Measurements from ENCODE around the gene CCDC63. TPM values are rescaled to one million over a fixed set of nuclear protein-coding genes. Genes with fewer than 3 reads are reported as not detected.

Gene CCDC63
- total RNA-seq, 3 donors from 2014 or later, result not detected

- no peaks in the 10 kb centered on the region for H3K9me3 ChIP-seq
- no peaks in the 10 kb centered on the region for H3K36me3 ChIP-seq
- intact Hi-C loops (cut with DNase I; ENCODE audit: low total_unique reads), result no loop called here
- no peak overlapping the region for H3K4me3 ChIP-seq
- peaks cover 0 to 4% of the 10 kb centered on the region in 2 donors for H3K27me3 ChIP-seq
- H3K27ac ChIP-seq, result no peak overlapping the region
- TF ChIP-seq POLR2AphosphoS5 (IDR thresholded peaks at IDR 0.05), result no peak
- TF ChIP-seq CTCF (IDR thresholded peaks at IDR 0.05), result no peak
- TF ChIP-seq POLR2A (IDR thresholded peaks at IDR 0.05), result no peak
- H3K4me1 ChIP-seq, result no peaks in the 10 kb centered on the region
- DNase-seq (ENCODE audit: low spot score in 2 of 2), result no peak
Observed at GRCh38 chr12:110906985-110907384, 60.2 kb downstream of the CCDC63 start.

GRCh38 chr12:110907583-110907982 lies 60.8 kb downstream of the CCDC63 start:
- Histone ChIP-seq H3K4me3 (no peak overlapping the region), H3K4me1 (no peaks in the 10 kb centered on the region), H3K9me3 (no peaks in the 10 kb centered on the region), H3K27ac (no peak overlapping the region), H3K36me3 (no peaks in the 10 kb centered on the region), H3K27me3 (peaks cover 0 to 4% of the 10 kb centered on the region in 2 donors)
- no peak for DNase-seq (ENCODE audit: low spot score in 2 of 2)
- intact Hi-C loops (cut with DNase I; ENCODE audit: low total_unique reads), result no loop called here
- TF ChIP-seq CTCF (IDR thresholded peaks at IDR 0.05) (no peak), POLR2A (IDR thresholded peaks at IDR 0.05) (no peak), POLR2AphosphoS5 (IDR thresholded peaks at IDR 0.05) (no peak)

GRCh38 chr12:110908377-110909152 lies 61.8 kb downstream of the CCDC63 start:
- no peak overlapping the region for H3K4me3 ChIP-seq
- H3K9me3 ChIP-seq, result no peaks in the 10 kb centered on the region
- H3K4me1 ChIP-seq, result no peaks in the 10 kb centered on the region
- no peaks in the 10 kb centered on the region for H3K36me3 ChIP-seq
- H3K27me3 ChIP-seq, result peaks cover 0 to 2% of the 10 kb centered on the region in 2 donors
- no peak for TF ChIP-seq POLR2A (IDR thresholded peaks at IDR 0.05)
- no peak for DNase-seq (ENCODE audit: low spot score in 2 of 2)
- intact Hi-C loops (cut with DNase I; ENCODE audit: low total_unique reads), result no loop called here
- no peak overlapping the region for H3K27ac ChIP-seq

GRCh38 chr12:110912263-110912662 lies 65.5 kb downstream of the CCDC63 start:
- Histone ChIP-seq H3K27me3 (no peaks in the 10 kb centered on the region), H3K4me3 (no peak overlapping the region), H3K36me3 (no peaks in the 10 kb centered on the region), H3K4me1 (no peaks in the 10 kb centered on the region), H3K9me3 (no peaks in the 10 kb centered on the region), H3K27ac (no peak overlapping the region)
- intact Hi-C loops (cut with DNase I; ENCODE audit: low total_unique reads), result no loop called here
- DNase-seq (ENCODE audit: low spot score in 2 of 2), result no peak
- TF ChIP-seq POLR2A (IDR thresholded peaks at IDR 0.05) (no peak), CTCF (IDR thresholded peaks at IDR 0.05) (no peak), POLR2AphosphoS5 (IDR thresholded peaks at IDR 0.05) (no peak)

DNA sequence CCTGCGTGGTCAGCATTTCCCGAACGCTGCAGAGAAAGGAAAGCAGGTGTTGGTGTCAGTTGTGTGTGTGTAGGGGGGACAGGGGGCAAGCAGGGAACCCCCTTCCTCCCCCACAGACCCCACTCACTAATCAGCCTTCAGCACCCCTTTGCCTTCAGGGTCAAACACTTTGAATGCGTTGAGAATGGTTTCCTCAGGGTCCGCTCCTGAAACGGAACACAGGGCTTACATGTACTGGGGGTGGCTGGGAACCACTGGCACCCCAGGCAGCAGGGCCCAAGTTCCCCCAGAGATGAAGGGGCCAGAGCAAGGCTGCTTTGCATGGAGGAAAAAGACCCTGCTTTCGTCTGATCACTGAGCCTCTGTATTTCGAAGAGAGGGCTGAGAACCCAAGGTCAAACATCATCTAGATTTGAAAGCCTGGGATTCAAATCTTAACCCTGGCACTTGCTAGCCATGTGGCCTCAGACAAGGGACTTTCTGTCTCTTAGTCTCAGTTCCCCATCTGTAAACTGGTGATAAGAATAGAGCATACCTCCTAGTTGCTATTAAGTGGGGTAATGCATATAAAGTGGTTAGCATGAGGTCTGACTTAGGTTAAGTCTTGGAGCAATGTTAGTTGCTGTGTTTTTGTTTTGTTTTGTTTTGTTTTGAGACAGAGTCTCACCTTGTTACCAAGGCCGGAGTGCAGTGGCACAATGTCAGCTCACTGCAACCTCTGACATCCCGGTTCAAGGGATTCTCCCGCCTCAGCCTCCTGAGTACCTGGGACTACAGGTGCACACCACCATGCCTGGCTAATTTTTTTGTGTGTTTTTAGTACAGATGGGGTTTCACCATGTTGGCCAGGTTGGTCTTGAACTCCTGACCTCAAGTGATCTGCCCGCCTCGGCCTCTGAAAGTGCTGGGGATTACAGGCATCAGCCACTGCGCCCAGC lies 66.6 kb downstream of the CCDC63 start:
- TF ChIP-seq CTCF (IDR thresholded peaks at IDR 0.05) (no peak), POLR2AphosphoS5 (IDR thresholded peaks at IDR 0.05) (no peak)
- Histone ChIP-seq H3K27me3 (no peaks in the 10 kb centered on the region), H3K27ac (no peak overlapping the region), H3K4me3 (no peak overlapping the region), H3K4me1 (no peaks in the 10 kb centered on the region), H3K36me3 (no peaks in the 10 kb centered on the region), H3K9me3 (no peaks in the 10 kb centered on the region)
- intact Hi-C loops (cut with DNase I; ENCODE audit: low total_unique reads), result no loop called here
- DNase-seq (ENCODE audit: low spot score in 2 of 2), result no peak

All from breast epithelium (tissue), 4 donors.